GM21447 (cell line): ENCODE data around the gene HOXB9.

Source experiments
- ATAC-seq: cut with Tn5 transposase; IDR thresholded peaks from one replicate; pipeline ENCODE4 v1.9.1; 2021; ENCODE audit not compliant: unreplicated experiment

The HOXB9 gene

GRCh38 chr17:48588528-48588927 lies 37.6 kb downstream of the HOXB9 start:
- ATAC-seq = no peak

DNA sequence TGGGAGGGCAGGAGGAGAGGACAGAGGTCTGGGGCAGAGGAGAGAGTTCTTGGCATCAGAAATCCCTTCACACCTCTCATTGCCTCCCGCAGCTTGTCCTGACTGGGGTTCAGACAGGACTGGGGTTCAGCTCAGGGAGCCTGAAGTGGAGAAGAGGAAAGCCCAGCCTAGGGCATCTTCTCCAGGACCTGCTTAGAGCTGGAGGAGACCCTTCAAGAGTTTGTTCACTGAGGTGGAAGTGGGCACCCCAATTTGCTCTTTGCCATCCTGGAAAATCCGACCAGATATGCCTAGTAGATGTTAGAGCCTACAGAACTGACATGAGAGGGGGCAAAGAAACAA lies 38.1 kb downstream of the HOXB9 start:
- no peak for ATAC-seq

GRCh38 chr17:48587276-48588073 lies 38.7 kb downstream of the HOXB9 start:
- ATAC-seq = no peak

- no peak for ATAC-seq
Measured at GRCh38 chr17:48586355-48587258, 39.6 kb downstream of the HOXB9 start.

- no peak for ATAC-seq
Measured at GRCh38 chr17:48584223-48584741, 41.9 kb downstream of the HOXB9 start.

DNA sequence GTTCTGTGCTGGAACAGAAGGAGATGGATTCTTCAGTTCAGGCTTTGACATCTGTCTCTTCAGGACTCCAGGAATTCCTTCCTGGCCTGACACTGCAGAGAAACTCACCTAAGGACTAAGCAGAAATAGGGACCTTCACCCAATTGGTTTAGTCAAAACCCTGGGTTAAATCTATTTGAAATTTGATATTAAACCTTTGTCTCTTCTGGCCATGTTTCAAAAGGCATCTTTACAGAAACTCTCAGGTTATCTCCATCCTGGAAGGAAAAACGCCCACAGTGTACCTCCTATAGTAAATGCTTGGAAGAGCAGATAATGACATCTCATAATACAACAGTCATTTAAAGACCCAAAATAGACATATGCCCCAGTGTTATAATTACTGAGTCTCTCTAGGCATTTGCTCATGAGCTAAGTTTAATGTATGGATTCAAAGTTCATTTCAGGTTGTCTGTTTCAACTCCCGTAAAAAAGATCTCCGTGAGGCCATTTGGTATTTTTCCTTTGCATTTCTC lies 42.4 kb downstream of the HOXB9 start:
- no peak for ATAC-seq

DNA sequence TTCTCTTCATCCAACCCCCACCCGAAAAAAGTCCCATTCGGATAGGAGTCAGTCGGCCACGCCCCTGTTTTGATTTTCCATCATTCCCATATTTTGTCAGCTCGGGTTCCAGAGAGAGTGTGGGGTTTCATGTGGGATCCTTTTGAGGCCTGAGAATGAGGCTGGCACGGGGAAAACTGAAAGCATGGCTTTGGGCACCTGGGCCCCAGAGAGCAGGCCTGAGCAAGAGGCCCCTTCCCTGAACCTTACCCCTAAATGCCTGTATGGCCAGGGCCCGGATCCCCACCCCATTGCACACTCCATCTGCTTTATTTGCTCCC lies 43.4 kb downstream of the HOXB9 start:
- no peak for ATAC-seq

DNA sequence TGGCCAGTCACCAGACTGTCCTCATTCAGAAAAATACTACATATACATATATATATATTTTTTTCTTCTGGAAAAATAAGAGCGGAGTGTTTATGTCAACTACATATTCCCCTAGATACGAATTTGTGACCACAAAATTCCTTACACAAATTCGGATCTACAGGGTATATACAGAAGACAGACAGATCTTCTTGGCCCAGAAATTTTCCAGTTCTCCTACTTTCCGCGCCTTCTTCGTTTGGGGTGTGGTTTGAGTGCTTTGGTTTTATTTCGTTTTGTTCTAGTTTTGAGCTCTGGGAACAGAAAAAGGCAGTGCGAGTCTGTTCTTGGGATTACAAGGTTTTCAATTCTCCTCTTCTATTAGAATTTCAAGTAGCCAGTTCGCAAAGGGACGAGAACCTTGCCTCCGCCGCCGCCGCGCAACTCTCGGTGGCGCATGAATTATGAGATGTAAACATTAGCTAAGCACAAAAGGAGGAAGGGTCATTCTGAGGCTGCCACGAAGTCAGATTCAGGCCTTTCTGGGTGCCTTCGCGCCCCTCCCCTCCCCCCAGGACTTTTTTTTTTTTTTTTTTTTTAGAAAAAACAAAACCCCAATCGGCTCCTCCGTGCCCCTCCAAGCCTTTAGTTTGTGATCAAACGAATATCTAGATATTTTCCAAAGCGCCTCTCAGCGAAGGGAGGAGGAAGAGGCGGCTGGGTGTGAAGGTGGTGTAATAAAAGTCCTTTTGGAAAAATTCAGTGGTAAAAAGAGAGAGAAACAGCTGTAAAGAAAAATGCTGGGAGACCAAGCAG lies 46.2 kb downstream of the HOXB9 start:
- no peak for ATAC-seq

- ATAC-seq = no peak
Measured at GRCh38 chr17:48579471-48579759, 46.7 kb downstream of the HOXB9 start.

DNA sequence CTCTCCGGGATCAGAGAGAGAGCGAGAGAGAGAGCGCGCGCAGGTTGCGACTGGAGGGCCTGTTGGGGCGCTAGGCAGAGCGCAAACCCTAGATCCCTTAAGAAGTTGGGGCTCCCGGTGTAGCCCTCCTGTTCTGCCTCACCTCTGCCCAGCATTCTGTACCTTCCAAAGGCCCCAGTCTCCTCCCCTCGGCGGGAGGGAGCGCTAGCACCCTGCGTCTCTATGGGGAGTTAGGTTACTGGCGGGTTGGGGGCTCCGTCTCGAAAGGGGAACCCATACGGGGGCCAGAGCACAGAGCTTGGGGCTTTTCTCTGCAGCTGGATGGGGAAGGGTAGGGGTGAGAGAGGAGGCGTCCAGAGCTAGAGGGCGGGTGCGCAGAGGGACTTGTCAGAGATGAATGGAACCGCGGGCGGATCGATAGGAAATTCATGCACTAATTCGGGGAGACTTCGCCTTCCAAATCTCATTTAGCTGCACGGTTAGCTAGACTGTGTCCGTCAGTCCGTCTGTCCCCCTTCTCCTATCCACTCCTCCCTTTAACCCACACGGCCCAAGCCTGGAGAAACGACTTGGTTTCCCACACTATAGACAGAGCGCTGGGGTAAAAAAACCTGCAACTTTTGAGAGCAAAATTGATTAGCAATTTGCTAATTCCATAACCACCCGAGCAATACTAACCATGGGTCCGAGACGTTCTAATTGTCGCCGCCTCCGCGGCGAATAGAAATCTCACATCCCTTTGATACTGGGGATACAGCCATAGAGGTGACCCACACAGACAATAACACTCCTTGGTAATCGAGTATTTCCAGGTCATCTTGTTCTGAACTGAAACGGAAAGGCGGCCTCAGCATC lies 47.3 kb downstream of the HOXB9 start:
- ATAC-seq = peak; percentile 19

DNA sequence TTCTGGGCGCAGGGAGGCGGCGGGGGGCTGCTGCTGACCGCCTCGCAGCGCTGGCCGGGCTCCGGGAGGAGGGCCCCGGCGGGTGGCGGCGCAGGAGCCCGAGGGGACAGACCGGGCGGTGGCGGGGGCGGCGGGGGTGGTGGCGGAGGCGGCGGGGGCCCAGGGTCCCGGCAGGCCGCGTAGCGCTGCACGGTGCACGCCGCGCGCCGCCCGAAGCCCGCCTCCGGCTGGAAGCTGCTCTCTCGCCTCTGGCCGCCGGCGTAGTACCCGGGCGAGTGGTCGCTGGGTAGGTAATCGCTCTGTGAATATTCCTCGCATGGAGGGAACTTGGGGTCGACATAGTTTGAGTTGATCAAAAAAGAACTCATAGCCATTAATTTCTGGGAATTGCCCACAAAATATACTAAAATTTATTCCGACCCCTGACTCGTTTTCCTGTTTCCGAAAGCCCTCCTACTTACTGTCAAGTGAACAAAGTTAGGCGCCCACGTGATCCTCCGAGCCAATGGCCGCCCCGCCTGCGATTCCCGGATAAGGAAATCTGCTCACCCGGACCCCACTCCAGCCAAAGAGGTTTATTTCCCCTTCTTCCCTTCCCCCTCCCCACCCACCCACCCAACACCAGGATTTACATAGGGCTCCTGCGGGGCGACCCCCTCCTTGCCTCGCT lies 48.1 kb downstream of the HOXB9 start, which contains the start of gene HOXB4:
Gene HOXB4, minus strand, starts transcription at position 405 of the 670 bp plus-strand sequence. Its CDS starts 31 bp downstream, at position 374.
- peak; percentile 67 for ATAC-seq

GRCh38 chr17:48577330-48577945 lies 48.7 kb downstream of the HOXB9 start:
- ATAC-seq = no peak

- ATAC-seq = no peak
Measured at GRCh38 chr17:48576479-48577309, 49.5 kb downstream of the HOXB9 start.

DNA sequence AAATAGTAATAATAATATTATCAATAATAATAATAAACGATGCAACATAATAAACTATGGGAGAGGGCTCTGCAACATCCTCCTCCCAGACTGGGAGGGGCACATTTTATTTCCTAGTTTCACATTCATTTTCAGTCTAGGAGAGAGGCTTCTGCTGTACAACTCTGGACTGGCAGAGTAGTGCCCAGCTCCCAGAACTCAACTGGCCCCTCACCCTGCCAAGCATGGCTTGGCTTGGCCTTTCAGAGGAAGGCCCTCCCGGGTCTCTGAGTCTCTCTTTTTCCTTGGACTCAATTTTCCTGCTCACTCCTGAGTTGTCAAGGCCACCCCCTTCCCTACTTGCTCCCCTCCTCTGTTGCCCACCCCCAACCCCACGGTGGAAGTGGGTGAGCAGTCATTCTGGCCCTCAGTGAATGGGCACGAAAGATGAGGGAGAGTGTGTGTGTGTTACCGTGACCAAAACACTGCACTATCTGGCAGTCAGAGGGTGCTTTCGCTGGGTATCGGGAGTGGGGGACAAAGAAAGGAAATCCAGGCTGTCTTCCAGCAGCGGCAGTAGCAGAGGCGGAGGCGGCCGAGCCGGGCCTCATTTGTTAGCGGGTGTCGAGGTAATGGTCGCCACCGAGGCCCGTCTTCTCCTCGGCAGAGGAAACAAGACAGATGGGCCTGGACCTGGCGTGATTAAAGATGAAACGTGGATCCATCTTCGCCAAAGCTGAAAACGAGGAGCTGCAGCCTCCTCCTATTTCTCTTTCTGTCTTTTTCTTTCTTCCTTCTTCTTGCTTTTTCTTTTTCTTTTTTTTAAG lies 50.3 kb downstream of the HOXB9 start:
- no peak for ATAC-seq

DNA sequence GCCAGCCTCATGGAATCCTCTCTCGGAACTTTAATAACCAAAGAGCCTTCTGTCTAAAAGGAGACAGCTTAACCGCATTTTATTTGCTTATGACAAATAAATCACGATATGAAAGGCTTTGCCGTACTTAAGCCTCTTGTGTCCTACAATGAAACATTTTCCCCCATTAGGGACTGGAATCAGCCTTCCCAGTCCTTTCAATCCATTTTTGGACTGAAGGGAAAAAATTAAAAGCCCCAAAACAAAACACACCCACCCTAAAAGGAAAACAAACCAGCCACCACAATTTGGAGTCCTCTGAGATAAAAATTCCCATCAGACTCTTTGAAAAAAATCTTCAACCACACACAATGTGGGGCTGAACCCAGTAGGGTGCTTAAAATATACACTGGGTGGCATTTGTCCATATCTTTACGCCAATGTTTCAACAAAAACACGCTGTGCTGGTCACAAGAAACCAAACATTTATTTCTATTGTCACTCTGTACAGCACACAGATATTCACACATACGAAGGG lies 51.0 kb downstream of the HOXB9 start:
- ATAC-seq = no peak

- ATAC-seq = no peak
Measured at GRCh38 chr17:48574505-48575065, 51.6 kb downstream of the HOXB9 start.

- no peak for ATAC-seq
Measured at GRCh38 chr17:48571826-48572417, 54.2 kb downstream of the HOXB9 start.
